Trophoblast cell (in vitro differentiated cells and primary cell): Measurements from ENCODE around the gene HRH1.

ENCODE experiments used
- DNase-seq, 2 donors: peaks; one replicate each; pipeline ENCODE4 v3.0.0-alpha.2; 2016
- H2AFZ ChIP-seq: 2 replicates; pipeline ENCODE4 v1.6.1; 2013; ENCODE audit warnings: low read length, moderate library complexity, mild to moderate bottlenecking; ENCODE audit not compliant: insufficient read depth, poor library complexity
- H2AK5ac ChIP-seq: 2 replicates; pipeline ENCODE4 v1.6.1; 2013; ENCODE audit warnings: mild to moderate bottlenecking, low read length
- H2BK120ac ChIP-seq: 2 replicates; pipeline ENCODE4 v1.6.1; 2013; ENCODE audit warnings: low read length, mild to moderate bottlenecking, moderate library complexity; ENCODE audit not compliant: insufficient read depth, poor library complexity
- H2BK12ac ChIP-seq: 2 replicates; pipeline ENCODE4 v1.6.1; 2013; ENCODE audit warnings: mild to moderate bottlenecking, low read length, moderate library complexity
- H2BK5ac ChIP-seq: 2 replicates; pipeline ENCODE4 v1.6.1; 2013; ENCODE audit warnings: low read length, low read depth, moderate library complexity, mild to moderate bottlenecking; ENCODE audit not compliant: poor library complexity
- H3K14ac ChIP-seq: 2 replicates; pipeline ENCODE4 v1.6.1; 2013; ENCODE audit warnings: mild to moderate bottlenecking, low read length
- H3K18ac ChIP-seq: 2 replicates; pipeline ENCODE4 v1.6.1; 2013; ENCODE audit warnings: mild to moderate bottlenecking, low read length
- H3K23ac ChIP-seq: 2 replicates; pipeline ENCODE4 v1.6.1; 2013; ENCODE audit warnings: low read length
- H3K27ac ChIP-seq: 2 replicates; pipeline ENCODE4 v1.5.1; 2013; ENCODE audit warnings: low read depth, mild to moderate bottlenecking, inconsistent platforms, low read length, moderate library complexity
- H3K27me3 ChIP-seq: 2 replicates; pipeline ENCODE4 v1.6.1; 2013; ENCODE audit warnings: inconsistent platforms, mild to moderate bottlenecking, low read length, moderate library complexity; ENCODE audit not compliant: insufficient read depth
- H3K36me3 ChIP-seq, 2 experiments: 1 replicate in 1 of 2; 2 replicates in 1 of 2; pipeline ENCODE4 v1.6.1; 2013; ENCODE audit warnings: low read length in 2 of 2, mild to moderate bottlenecking in 2 of 2, moderate library complexity in 1 of 2; ENCODE audit not compliant: insufficient read depth in 2 of 2, control insufficient read depth in 1 of 2
- H3K4ac ChIP-seq: 2 replicates; pipeline ENCODE4 v1.6.1; 2013; ENCODE audit warnings: low read depth, mild to moderate bottlenecking, low read length, moderate library complexity
- H3K4me1 ChIP-seq, 2 experiments: 1 replicate in 1 of 2; 2 replicates in 1 of 2; pipeline ENCODE4 v1.6.1; 2013; ENCODE audit warnings: low read length in 2 of 2, mild to moderate bottlenecking in 2 of 2, moderate library complexity in 1 of 2; ENCODE audit not compliant: insufficient read depth in 2 of 2, control insufficient read depth in 1 of 2
- H3K4me2 ChIP-seq: 2 replicates; pipeline ENCODE4 v1.6.1; 2013; ENCODE audit warnings: inconsistent platforms, mild to moderate bottlenecking, low read length, moderate library complexity
- H3K4me3 ChIP-seq: 2 replicates; pipeline ENCODE4 v1.5.1; 2013; ENCODE audit warnings: mild to moderate bottlenecking, low read depth, low read length, inconsistent platforms
- H3K79me1 ChIP-seq: one replicate; pipeline ENCODE4 v1.6.1; 2013; ENCODE audit warnings: low read length
- H3K79me2 ChIP-seq: 2 replicates; pipeline ENCODE4 v1.6.1; 2013; ENCODE audit warnings: low read length, mild to moderate bottlenecking; ENCODE audit not compliant: control insufficient read depth, insufficient read depth, poor library complexity
- H3K9ac ChIP-seq: 2 replicates; pipeline ENCODE4 v1.6.1; 2013; ENCODE audit warnings: mild to moderate bottlenecking, low read length
- H3K9me3 ChIP-seq: 2 replicates; pipeline ENCODE4 v1.6.1; 2013; ENCODE audit warnings: low read depth, mild to moderate bottlenecking, control low read depth, inconsistent platforms, low read length; ENCODE audit not compliant: insufficient read depth
- H4K12ac ChIP-seq: 2 replicates; pipeline ENCODE4 v1.6.1; 2013; ENCODE audit warnings: low read depth, mild to moderate bottlenecking, low read length, moderate library complexity
- H4K8ac ChIP-seq: 2 replicates; pipeline ENCODE4 v1.6.1; 2013; ENCODE audit warnings: low read depth, mild to moderate bottlenecking, low read length, moderate library complexity
- H4K91ac ChIP-seq: one replicate; pipeline ENCODE4 v1.6.1; 2013; ENCODE audit warnings: low read depth, mild to moderate bottlenecking, low read length, moderate library complexity
- WGBS: extraction: QIAGEN DNeasy Blood & Tissue Kit; methylation state at CpG from one replicate; pipeline ENCODE4 v1.1.7; 2013; ENCODE audit warnings: missing lambda C conversion rate; ENCODE audit not compliant: insufficient read length, insufficient coverage; ENCODE audit errors: extremely low coverage; 5-methylcytosine and 5-hydroxymethylcytosine counted together

The HRH1 gene

DNA sequence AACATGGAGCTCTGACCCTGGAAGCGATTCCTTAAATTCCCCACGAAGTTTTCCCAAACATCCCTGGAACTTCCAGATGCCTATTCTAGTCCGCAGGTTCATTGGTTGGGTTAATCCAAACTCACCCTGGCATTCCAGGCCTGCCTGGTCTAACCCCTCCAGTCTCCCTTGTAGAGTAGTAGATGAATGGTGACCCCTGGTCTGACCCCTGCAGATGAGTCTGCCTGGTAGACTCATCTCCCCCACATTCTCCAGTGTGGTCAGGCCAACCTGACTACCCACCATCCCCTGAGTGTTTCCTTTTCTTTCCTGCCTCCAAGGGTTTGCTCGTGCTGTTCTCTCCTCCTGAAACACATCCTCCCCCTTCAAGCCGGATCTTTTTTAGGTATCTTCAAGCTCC, 10.8 kb upstream of the HRH1 start:
- Histone ChIP-seq H3K9me3 (peaks cover 1% of the 10 kb centered on the region), H3K79me2 (no peaks in the 10 kb centered on the region), H2BK5ac (no peak overlapping the region), H3K18ac (no peak overlapping the region), H4K8ac (no peak overlapping the region), H2BK120ac (no peak overlapping the region), H3K4ac (no peak overlapping the region), H4K12ac (no peak overlapping the region), H3K14ac (no peak overlapping the region), H2AK5ac (no peak overlapping the region), H3K23ac (no peak overlapping the region), H2BK12ac (no peak overlapping the region), H4K91ac (no peak overlapping the region), H3K27ac (no peak overlapping the region), H3K4me2 (no peak overlapping the region), H3K4me3 (no peak overlapping the region), H3K4me1 (no peaks in the 10 kb centered on the region), H3K9ac (no peak overlapping the region), H2AFZ (no peak overlapping the region), H3K79me1 (no peaks in the 10 kb centered on the region), H3K27me3 (no peaks in the 10 kb centered on the region), H3K36me3 (no peaks in the 10 kb centered on the region)
- no peak for DNase-seq
- no CpG with 5 or more reads among the region's 5 CpGs for WGBS

GRCh38 chr3:11144996-11145395, 9.3 kb upstream of the HRH1 start:
- no peak overlapping the region for H2BK5ac ChIP-seq
- no peak overlapping the region for H4K8ac ChIP-seq
- no peak overlapping the region for H4K12ac ChIP-seq
- H3K36me3 ChIP-seq = no peaks in the 10 kb centered on the region
- no peak for DNase-seq
- no peak overlapping the region for H3K9ac ChIP-seq
- H2AK5ac ChIP-seq = no peak overlapping the region
- no CpG with 5 or more reads among the region's 5 CpGs for WGBS
- no peaks in the 10 kb centered on the region for H3K79me2 ChIP-seq
- H2AFZ ChIP-seq = no peak overlapping the region
- H2BK120ac ChIP-seq = no peak overlapping the region
- no peak overlapping the region for H3K18ac ChIP-seq
- H3K4me3 ChIP-seq = no peak overlapping the region
- H3K79me1 ChIP-seq = no peaks in the 10 kb centered on the region
- peaks cover 1% of the 10 kb centered on the region for H3K9me3 ChIP-seq
- H3K27ac ChIP-seq = no peak overlapping the region
- no peak overlapping the region for H4K91ac ChIP-seq
- no peak overlapping the region for H2BK12ac ChIP-seq
- no peaks in the 10 kb centered on the region for H3K4me1 ChIP-seq
- H3K27me3 ChIP-seq = no peaks in the 10 kb centered on the region
- H3K23ac ChIP-seq = no peak overlapping the region
- H3K14ac ChIP-seq = no peak overlapping the region
- H3K4me2 ChIP-seq = no peak overlapping the region
- H3K4ac ChIP-seq = no peak overlapping the region

DNA sequence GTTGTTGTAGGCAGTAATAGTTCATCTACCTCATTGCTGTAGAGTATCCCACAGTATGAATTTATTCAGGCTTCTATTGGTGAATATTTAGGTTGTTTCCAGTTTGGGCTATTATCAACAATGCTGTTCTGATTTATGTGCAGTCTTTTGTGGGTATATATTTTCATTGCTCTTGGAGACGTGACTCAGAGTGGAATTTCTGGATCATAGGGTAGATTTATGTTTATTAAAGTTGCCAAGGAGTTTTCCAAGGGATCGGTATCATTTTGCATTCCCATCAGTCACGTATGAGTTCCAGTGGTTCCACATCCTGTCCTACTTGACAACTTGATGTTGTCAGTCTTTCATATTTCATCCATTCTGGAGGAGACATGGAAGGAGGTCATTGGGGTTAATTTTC, 8.4 kb upstream of the HRH1 start:
- Histone ChIP-seq H2BK12ac (no peak overlapping the region), H2BK5ac (no peak overlapping the region), H4K91ac (no peak overlapping the region), H3K23ac (no peak overlapping the region), H3K27me3 (no peaks in the 10 kb centered on the region), H3K4me3 (no peak overlapping the region), H3K36me3 (no peaks in the 10 kb centered on the region), H3K27ac (no peak overlapping the region), H2BK120ac (no peak overlapping the region), H3K18ac (no peak overlapping the region), H2AK5ac (no peak overlapping the region), H4K8ac (no peak overlapping the region), H3K9me3 (peaks cover 1% of the 10 kb centered on the region), H3K4ac (no peak overlapping the region), H3K79me1 (no peaks in the 10 kb centered on the region), H3K14ac (no peak overlapping the region), H3K79me2 (no peaks in the 10 kb centered on the region), H3K4me1 (no peaks in the 10 kb centered on the region), H3K9ac (no peak overlapping the region), H3K4me2 (no peak overlapping the region), H4K12ac (no peak overlapping the region), H2AFZ (no peak overlapping the region)
- DNase-seq = no peak
- no CpG with 5 or more reads among the region's 3 CpGs for WGBS

DNA sequence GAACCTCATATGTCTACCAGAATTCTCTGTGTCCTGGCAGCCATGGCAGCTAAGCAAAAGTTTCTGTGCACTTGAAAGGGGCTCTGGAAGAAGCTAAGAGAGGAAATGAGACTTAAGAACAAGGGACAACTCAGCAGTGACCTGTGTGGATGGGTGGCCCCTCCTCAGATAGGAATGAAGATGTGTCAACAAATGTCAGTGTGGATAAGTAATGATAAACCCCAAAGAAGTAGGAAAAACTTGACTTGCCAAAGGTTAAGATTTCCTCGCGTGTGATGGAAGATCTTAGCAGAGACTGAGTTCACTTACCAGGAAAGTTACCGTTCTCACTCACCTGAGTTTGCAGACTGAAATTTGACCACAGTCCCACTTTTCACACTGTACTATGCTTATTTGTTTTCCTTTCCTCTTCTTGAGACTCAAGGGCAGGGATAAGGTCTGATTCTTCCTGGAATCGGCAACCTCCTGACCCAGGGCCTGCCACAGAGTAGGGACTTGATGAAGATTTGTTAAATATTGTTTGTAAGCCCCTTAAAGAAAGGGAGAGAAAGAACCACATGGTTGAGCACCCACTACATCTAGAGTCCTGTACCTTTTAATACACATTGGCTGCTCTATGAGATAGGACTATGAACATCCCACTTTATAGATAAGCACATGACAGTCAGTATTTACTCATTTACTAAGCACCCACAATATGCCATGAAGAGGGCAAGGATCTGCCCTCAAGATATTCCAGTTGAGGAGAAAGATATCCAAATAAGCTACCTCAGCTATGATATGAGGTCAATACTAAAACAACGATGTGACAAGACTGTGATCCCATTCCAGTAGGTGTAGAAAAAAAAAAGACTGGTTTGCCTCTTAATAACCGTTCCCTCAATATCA, 7.3 kb upstream of the HRH1 start:
- no peaks in the 10 kb centered on the region for H3K4me1 ChIP-seq
- peaks cover 1% of the 10 kb centered on the region for H3K9me3 ChIP-seq
- no peak overlapping the region for H3K14ac ChIP-seq
- H2BK5ac ChIP-seq = no peak overlapping the region
- H3K36me3 ChIP-seq = no peaks in the 10 kb centered on the region
- no peak overlapping the region for H3K9ac ChIP-seq
- H3K79me1 ChIP-seq = no peaks in the 10 kb centered on the region
- peaks cover under 1% of the 10 kb centered on the region for H3K27me3 ChIP-seq
- H3K4me3 ChIP-seq = no peak overlapping the region
- no peak overlapping the region for H3K23ac ChIP-seq
- no peak overlapping the region for H2AFZ ChIP-seq
- H4K8ac ChIP-seq = no peak overlapping the region
- H4K12ac ChIP-seq = no peak overlapping the region
- no peak overlapping the region for H3K4ac ChIP-seq
- H3K27ac ChIP-seq = no peak overlapping the region
- no peak overlapping the region for H2BK12ac ChIP-seq
- no peak overlapping the region for H2BK120ac ChIP-seq
- no peak overlapping the region for H3K18ac ChIP-seq
- WGBS = no CpG with 5 or more reads among the region's 6 CpGs
- no peak overlapping the region for H4K91ac ChIP-seq
- no peak overlapping the region for H2AK5ac ChIP-seq
- H3K79me2 ChIP-seq = no peaks in the 10 kb centered on the region
- H3K4me2 ChIP-seq = no peak overlapping the region
- no peak for DNase-seq
